Endothelial cell (in vitro differentiated cells): ENCODE measurements around the gene RGL3. TPM values are rescaled to one million over a fixed set of nuclear protein-coding genes. Genes with fewer than 3 reads are reported as not detected.
A peak's percentile ranks its signal among the peaks of the same experiment; 100 is the strongest.

Experiments used
- DNase-seq: peaks from one replicate; pipeline ENCODE4 v3.0.0; 2021; ENCODE audit warnings: low spot score
- H3K27ac Mint-ChIP-seq: one replicate; pipeline ENCODE4 v1.8.0; 2021; ENCODE audit warnings: mixed read lengths, inconsistent platforms; ENCODE audit not compliant: unreplicated experiment
- H3K27me3 Mint-ChIP-seq: one replicate; pipeline ENCODE4 v1.8.0; 2021; ENCODE audit warnings: mild to moderate bottlenecking, moderate library complexity, mixed read lengths, inconsistent platforms; ENCODE audit not compliant: unreplicated experiment
- H3K36me3 Mint-ChIP-seq: one replicate; pipeline ENCODE4 v1.8.0; 2021; ENCODE audit warnings: mild to moderate bottlenecking, low read depth, mixed read lengths, inconsistent platforms; ENCODE audit not compliant: unreplicated experiment
- H3K4me1 Mint-ChIP-seq: one replicate; pipeline ENCODE4 v1.8.0; 2021; ENCODE audit warnings: mild to moderate bottlenecking, mixed read lengths, inconsistent platforms; ENCODE audit not compliant: unreplicated experiment
- H3K4me3 Mint-ChIP-seq: one replicate; pipeline ENCODE4 v1.8.0; 2021; ENCODE audit warnings: mild to moderate bottlenecking, mixed read lengths, inconsistent platforms; ENCODE audit not compliant: unreplicated experiment
- H3K9me3 Mint-ChIP-seq: one replicate; pipeline ENCODE4 v1.8.0; 2021; ENCODE audit warnings: mixed read lengths, inconsistent platforms; ENCODE audit not compliant: unreplicated experiment
- total RNA-seq: library from RNA; stranded (reverse); fragmentation: NEBNext Ultra II Directional; extraction: Animal tissue kit (Norgen Biotek cat#: 25700); gene quantifications from one replicate; pipeline ENCODE4 v1.2.1, GENCODE V29; 2021; ENCODE audit not compliant: unreplicated experiment
- TF ChIP-seq, protein P1 (sequence below): fragments of 200-600 bp; sonication (generic); IDR thresholded peaks from one replicate; pipeline ENCODE4 v1.5.0; 2021; ENCODE audit warnings: antibody characterized with exemption; ENCODE audit not compliant: unreplicated experiment

The RGL3 gene
- total RNA-seq, 1 donor from 2014 or later: 0.69 TPM

DNA sequence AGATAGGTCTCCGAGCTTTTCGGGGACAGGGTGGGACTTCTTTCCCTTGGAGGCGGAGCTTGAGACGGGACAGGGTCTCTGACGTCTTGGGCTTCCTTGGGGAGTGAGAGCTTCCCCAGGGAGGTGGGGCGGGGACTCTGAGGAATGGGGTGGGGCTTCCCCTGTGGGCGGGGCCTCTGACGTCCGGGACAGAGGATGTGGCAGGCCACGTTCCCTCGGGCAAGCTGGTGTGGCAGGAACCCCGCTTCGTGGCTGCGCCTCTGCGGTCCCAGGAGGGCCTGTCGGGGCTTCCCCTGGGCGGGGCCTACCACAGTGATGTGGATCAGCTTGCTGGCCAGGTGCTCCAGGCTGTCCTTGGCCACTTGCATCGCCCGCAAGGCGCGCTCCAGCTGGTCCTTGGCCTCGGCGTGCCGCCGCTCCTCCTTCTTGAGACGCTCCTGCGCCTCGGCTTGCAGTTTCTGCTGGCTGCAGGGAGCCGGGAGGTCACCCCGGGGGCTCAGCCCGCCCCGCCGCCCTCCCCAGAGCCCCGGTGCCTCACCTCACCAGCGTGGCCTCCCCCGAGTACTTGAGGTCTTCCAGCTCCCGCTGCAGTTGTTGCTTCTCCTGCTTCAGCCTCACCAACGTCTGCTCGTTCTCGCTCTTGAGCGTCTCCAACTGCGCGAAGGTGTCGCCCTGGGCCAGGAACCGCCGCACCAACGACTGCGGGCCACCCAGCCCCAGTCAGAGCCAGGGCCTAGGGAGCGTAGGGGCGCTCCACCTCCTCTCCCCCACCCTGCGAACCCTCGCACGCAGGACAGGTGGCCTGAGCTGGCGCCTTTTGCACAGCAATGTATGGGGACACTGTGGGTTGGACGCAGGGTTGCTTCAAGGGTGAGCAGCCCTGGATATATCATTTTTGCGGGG lies 3.3 kb upstream of the RGL3 start:
- H3K4me3 Mint-ChIP-seq: no peak overlapping the region
- H3K27ac Mint-ChIP-seq: no peak overlapping the region
- H3K36me3 Mint-ChIP-seq: no peaks in the 10 kb centered on the region
- H3K9me3 Mint-ChIP-seq: no peaks in the 10 kb centered on the region
- TF ChIP-seq, protein P1, sequence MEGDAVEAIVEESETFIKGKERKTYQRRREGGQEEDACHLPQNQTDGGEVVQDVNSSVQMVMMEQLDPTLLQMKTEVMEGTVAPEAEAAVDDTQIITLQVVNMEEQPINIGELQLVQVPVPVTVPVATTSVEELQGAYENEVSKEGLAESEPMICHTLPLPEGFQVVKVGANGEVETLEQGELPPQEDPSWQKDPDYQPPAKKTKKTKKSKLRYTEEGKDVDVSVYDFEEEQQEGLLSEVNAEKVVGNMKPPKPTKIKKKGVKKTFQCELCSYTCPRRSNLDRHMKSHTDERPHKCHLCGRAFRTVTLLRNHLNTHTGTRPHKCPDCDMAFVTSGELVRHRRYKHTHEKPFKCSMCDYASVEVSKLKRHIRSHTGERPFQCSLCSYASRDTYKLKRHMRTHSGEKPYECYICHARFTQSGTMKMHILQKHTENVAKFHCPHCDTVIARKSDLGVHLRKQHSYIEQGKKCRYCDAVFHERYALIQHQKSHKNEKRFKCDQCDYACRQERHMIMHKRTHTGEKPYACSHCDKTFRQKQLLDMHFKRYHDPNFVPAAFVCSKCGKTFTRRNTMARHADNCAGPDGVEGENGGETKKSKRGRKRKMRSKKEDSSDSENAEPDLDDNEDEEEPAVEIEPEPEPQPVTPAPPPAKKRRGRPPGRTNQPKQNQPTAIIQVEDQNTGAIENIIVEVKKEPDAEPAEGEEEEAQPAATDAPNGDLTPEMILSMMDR: no peak
- H3K4me1 Mint-ChIP-seq: peaks cover 2% of the 10 kb centered on the region
- peak; percentile 39 for DNase-seq
- H3K27me3 Mint-ChIP-seq: peaks cover 25% of the 10 kb centered on the region

- Mint-ChIP-seq H3K27me3 (peaks cover 25% of the 10 kb centered on the region), H3K36me3 (no peaks in the 10 kb centered on the region), H3K9me3 (no peaks in the 10 kb centered on the region), H3K4me3 (no peak overlapping the region), H3K27ac (no peak overlapping the region), H3K4me1 (peaks cover 2% of the 10 kb centered on the region)
- TF ChIP-seq, protein P1: no peak
- DNase-seq: peak; percentile 48
Measured at GRCh38 chr19:11421371-11422098, 2.4 kb upstream of the RGL3 start.

DNA sequence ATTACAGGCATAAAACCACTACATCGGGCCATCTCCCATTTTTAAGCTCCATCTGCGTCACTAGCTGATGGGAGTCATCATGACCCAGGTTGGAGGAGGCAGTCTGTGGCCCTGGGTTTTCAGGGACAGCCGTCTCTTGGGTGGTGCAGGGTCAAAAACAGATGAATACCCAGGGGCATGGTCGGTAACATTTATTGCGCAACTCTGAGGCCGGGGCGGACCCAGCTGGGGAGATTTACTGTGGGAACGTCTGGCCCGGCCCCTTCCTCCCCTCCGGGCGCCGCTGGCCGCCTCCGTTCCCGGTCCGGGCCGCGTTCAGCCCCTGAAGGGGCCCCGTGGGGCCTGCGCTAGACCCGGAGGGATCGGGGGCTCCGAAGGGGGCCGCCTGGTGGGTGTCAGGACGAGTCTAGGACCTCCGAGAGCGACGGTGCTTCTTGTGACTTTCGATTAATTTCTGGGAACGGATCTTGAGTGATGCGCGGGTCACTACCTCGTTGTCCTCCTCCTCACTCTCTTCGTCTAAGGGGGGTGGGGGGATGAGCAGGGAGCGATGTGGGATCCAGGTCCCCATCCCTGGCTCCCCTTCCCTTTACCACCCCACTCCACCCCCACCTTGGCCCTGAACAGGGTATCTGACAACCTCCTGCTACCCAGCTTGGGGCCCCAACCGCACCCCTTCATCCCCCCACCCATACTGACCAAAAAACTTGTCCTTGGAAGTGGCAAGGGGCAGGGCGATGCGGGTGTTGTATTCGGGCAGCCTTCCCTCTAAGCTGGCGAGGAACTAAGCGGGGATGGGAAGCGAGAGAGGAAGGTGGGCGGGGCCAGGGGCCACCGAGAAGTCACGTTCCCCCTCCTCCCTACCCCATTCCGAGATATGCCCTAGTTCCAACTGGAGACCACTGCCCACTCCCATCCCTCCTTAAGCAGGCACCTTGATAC lies 1.6 kb upstream of the RGL3 start:
- no peaks in the 10 kb centered on the region for H3K9me3 Mint-ChIP-seq
- TF ChIP-seq, protein P1: no peak
- no peak overlapping the region for H3K27ac Mint-ChIP-seq
- no peaks in the 10 kb centered on the region for H3K36me3 Mint-ChIP-seq
- H3K4me3 Mint-ChIP-seq: peak overlapping the region; percentile 66
- DNase-seq: no peak
- peaks cover 25% of the 10 kb centered on the region for H3K27me3 Mint-ChIP-seq
- peaks cover 2% of the 10 kb centered on the region for H3K4me1 Mint-ChIP-seq

DNA sequence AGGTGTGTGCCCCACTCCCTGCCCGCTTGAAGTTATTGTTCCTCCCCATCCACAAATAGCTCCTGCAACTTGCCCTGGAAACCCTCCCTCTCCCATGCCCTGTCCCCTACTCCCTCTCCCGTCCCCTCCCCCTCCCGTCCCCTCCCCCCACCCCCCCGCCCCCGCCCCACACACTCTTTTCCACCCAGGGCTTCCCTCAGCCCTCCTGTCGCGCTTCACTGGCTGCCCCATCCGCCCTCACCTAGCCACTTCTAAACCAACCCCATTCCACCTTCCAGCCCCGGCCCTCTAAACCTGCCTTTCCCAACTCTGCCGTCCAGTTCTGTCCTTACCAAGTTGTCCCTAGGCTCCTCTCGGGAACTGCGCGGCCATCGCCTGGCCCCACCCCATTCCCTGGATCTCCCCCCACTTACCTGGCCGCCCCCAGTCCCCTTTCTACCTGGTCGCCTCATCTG lies 993 bp downstream of the RGL3 start:
- Mint-ChIP-seq H3K9me3 (no peaks in the 10 kb centered on the region), H3K27me3 (peaks cover 24% of the 10 kb centered on the region), H3K36me3 (no peaks in the 10 kb centered on the region), H3K4me3 (no peak overlapping the region), H3K4me1 (peaks cover 2% of the 10 kb centered on the region), H3K27ac (no peak overlapping the region)
- no peak for DNase-seq
- TF ChIP-seq, protein P1: no peak
